ENCODE results near the gene IFFO2.

GRCh38 chr1:18858070-18858688 lies 98.3 kb downstream of the IFFO2 start:
- TF ChIP-seq CTCF (IDR thresholded peaks at IDR 0.05; ENCODE audit: low read length), result no peak
- no peak for TF ChIP-seq EZH2 (optimal IDR thresholded peaks at IDR 0.05; ENCODE audit: low read depth, low read length)

Measured in MM.1S (cell line).